GM19395 (cell line): ENCODE measurements around the gene CALML3.

Experiments
- ATAC-seq: cut with Tn5 transposase; IDR thresholded peaks from one replicate; pipeline ENCODE4 v1.9.1; 2021; ENCODE audit warnings: mild to moderate bottlenecking, moderate library complexity; ENCODE audit not compliant: unreplicated experiment

The CALML3 gene

DNA sequence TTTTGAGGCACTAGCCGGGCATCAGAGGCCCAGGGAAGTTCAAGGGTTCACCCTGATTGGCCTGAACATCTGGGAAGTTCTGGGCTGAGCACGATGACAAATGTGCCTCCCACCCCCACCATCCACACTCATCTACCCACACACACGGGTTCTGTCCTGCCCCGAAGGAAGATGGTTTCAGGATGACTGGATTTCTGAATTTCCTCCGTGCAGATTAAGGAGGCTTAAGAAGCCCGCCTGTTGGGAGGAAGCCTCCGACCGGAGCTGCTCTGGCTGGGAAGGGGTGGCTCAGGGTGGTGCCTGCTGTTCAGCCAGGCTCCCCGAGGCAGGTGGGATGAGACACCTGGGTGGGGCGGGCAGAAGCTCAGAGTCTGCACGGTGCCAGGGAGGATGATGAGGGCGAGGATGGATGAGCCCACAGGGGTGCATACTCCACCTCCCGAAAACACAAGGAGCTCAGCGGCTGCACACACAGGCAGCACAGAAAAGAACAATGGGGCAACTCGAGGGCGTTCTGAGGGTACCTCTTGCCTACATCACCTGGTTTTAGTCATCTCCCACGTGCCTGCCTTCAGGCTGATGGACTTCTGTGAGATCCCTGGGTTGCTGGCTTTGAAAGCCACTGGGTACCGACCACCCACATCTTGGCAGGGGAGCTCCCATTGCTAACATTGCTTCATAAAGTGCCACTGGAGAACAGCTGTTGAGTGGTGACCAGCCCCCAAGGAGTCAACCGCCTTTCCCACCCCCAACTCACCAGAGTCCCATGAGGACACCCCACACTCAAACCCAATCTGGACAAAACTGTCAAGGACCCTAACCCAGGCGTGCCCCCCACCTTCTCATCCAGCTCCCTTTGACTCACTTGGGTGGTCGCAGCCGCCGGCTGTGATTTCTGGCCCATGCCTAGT, 41.2 kb downstream of the CALML3 start:
- no peak for ATAC-seq

DNA sequence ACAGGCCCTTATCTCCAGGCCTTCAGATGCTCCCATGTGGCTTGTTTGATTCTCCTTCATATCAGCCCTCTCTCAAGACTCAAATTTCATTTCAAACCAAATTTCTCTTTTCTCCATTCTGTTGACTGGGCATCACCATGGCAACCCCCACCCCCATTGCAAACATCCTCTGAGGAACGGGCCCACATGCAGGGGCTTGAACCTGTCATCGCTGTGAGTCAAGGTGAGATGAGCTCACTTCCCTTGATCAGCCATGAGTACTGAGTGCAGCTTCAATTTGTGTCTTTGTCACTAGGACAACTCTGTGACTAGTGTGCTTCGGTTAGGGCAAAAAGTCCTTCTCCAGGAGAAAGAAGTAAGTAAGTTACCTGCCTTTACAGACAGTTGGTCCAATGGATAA, 41.9 kb downstream of the CALML3 start:
- ATAC-seq: no peak

DNA sequence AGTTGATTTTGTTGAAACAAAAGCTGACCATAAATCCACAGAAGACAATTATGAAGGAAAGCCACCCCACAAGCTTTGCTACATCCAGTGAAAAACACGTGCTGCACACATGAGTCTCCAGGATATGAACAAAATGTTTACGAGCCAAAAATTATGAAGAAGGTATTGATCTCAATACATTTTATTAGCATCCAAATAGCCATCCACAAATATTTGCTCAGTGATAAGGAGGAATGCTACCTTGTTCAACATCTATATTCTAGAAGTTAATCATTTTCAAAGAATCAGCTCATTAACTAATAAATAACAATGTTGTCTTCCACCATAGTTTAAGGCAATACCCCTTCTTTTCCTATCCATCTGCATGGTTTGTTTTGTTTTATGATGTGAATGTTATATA, 42.7 kb downstream of the CALML3 start:
- no peak for ATAC-seq

DNA sequence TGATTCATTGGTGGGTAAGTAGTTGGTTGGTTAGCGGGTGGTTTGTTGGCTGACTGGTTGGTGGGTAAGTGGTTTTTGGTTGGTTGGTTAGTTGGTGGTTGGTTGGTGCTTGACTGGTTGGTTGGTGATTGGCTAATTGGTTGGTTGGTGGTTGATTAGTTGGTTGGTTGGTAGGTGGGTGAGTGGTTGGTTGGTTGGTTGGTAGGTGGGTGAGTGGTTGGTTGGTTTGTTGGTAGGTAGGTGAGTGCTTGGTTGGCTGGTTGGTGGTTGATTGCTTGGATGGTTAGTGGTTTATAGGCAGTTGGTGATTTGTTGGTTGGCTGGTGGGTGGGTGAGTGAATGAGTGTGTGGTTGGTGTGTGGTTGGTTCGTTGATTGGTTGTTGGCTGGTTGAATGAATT, 44.2 kb downstream of the CALML3 start:
- no peak for ATAC-seq

DNA sequence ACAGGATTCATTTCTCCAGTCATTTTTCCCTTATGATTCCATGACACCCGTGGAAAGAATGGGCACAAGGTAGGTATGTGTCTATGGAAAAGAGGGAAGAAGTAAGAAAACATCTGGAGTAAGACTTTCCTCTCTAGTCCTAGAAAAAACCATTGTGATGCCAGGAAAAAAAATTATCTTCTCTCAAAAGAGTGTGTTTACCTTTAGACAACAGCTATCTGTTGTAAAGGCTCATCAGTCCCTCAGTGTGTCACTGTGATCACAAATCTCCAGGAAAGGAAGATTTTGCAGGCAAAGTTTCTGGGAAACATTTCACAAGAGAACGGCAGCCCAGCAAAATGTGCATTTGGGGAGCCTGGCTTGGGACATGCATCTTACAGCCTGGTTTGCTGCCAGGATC, 44.8 kb downstream of the CALML3 start:
- no peak for ATAC-seq

DNA sequence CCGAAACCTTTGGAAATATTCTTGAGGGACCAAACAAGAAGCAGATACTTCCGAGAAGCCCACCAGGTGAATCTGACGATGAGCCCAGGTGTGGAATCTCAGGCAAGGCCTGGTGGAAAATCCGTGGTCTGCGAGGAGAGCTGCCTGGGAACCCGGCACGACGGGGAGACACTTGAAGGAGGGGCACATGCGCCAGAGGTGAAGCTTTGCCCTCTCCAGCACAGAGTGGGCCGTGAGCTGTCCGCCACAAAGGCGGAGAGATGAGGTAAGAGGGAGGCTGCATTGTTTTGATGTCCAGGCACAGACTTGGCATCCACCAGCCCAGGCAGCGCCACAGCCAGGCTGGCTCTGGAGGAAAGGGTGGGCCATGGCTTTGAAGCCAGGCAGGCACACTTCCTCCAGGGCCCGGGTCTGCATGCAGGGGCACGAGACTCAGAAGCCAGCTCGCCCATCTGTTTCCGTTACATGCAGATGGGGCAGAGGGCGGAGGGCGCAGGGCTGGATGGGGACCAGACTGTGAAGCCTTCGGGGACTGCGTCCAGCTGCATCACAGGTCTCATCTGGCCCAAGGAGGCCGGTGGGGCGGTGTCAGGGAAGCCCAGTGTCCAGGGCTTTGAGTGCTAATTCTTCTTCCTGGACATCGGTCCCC, 45.4 kb downstream of the CALML3 start:
- no peak for ATAC-seq

DNA sequence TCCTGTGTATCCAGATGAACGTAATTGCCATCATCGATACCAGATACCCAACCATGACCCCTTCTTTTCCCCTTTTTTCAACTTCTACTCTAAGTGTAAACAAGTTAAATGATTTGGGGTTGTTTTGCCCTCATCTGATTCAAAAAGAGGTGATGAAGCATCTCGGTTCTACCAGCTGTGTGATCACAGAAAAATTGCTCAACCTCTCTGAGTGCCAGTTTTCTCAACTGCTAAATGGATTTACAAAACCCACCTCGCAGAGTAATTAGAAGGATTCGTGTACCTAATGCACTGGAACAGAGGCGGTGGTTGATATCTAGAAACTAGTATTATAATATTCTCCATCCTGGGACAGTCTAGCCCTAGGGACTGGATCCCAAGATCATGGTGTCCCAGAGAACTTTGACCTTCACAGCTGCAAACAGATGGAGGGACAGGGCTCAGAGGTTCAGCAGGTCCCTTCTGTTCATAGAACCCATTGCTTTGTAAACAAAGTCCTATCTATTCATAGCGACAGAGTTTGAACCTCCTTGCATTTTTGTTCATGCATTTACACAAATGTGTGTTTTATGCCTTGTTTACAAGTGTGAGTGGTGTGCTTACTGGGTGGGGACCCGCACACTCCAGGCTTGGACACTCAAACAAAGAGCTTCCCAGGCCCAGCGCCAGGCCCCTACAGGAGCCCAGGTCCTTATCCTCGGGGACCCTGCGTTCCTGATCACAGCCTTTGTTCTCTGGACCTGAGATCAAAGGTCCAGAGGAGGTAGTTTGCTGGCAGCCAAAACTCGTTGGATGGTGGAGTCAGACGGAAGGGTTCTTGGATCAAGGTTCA, 46.4 kb downstream of the CALML3 start:
- no peak for ATAC-seq

DNA sequence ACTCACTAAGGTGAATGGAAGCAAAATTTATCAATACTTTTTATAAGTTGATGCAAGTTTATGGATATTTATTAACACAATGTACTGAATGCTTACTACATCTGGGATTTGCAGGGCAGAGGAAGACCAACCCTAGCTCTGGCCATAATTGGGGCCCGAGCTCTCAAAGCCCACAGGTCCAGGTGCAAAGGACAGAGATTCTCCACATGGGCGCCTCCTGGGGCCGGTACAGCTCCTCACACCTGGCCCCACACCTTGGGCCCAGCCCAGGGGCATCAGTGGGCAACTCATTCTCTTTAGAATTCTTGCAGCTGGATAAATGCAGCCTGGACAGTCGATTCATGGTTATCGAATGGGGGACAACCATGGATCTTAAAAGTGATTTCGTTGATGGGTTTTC, 47.1 kb downstream of the CALML3 start:
- no peak for ATAC-seq

DNA sequence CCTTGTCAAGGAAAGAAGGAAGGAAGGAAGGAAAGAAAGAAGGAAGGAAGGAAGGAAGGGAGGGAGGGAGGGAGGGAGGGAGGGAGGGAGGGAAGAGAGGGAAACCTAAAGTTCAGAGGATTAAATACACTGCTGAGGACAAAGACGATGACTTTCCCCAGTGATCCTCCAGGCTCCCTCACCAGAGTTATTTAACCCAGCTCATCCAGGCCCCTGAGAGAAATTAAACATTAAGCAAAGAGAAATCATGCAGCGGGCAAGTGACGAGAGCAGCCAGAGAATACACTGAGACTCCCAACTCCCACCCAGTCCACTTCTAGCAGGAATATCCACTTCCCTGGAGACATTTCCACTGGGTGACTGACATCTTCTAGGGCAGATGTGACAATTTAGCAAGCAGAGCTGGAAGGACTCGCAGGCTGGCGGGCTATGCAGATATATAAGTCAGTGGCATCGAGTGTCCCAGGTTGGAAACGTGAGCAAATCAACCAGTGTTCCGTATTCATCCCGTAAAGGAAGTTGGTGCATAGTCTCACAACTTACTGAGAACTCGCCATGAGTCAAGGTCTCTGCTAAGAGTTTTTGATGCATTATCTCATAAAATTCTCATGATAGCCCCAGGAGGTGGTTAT, 48.7 kb downstream of the CALML3 start:
- ATAC-seq: no peak

DNA sequence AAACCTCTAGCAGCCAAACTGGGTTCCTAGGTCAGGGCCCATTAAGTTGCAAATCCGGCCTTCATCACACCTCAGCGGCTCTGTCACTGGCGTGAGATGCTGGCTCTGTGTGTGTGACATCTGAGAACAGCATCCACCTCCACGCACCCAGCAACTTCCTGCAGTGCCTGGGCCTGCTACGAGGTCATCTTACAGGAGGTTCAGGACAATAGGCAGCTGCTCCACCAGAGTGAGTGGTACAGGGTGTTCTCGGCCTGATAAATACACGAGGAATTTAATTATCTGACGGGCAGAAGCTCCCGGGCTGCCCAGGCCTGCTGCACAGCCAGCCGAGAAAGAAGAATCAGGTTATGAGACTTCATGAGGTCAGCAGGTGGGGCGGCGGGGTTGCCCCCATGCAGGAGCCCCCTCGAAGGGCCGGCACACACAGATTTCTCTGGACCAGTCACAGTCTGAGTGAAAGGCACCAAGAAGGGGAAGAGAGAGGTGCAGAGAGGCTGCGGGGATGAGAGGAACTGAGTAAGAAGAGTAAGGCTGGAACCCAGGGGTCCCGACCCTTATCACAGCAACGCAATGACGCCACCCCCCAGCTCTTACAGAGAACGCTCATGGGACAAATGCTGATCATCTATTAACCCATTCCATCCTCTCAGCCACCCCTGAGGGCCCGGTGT, 49.3 kb downstream of the CALML3 start:
- ATAC-seq: no peak

DNA sequence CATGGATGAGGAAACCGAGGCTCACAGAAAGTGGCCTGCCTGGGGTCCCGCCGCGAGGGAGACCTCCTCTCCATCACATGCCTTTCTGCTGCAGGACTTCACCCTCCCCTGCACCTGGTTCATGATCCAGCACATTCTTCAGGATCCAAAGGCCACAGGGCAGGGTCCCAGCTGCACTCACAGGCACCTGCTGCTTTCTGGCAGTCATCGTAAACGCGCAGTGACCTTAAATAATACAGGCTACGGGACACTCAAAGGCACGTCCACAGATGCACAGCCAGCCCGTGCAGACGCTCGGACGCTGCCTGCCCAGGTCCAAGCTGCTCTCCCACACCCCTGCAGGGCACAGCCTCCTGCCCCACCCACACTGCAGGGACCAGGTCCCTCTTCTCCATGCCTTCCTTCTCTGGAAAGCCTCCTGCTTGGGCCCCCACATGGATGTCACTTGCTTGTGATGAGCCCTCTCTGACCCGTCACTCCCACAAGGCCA, 49.9 kb downstream of the CALML3 start:
- ATAC-seq: no peak

DNA sequence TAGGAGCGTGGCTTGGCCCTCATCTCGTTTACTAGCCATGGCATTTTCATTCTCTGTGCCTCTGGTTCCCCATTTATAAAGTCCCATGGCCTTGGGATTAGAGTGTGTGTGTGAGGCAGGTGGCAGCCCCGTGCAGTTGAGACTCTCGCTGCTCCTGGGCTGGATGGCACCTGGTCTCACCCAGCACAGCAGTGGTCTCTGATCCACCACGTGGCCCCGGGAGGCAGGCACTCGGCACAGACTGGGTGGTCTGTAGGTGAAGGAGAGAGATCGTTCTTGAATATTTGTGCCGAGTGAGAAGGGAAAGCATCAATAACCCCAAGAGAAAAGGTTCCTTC, 50.4 kb downstream of the CALML3 start:
- ATAC-seq: no peak

DNA sequence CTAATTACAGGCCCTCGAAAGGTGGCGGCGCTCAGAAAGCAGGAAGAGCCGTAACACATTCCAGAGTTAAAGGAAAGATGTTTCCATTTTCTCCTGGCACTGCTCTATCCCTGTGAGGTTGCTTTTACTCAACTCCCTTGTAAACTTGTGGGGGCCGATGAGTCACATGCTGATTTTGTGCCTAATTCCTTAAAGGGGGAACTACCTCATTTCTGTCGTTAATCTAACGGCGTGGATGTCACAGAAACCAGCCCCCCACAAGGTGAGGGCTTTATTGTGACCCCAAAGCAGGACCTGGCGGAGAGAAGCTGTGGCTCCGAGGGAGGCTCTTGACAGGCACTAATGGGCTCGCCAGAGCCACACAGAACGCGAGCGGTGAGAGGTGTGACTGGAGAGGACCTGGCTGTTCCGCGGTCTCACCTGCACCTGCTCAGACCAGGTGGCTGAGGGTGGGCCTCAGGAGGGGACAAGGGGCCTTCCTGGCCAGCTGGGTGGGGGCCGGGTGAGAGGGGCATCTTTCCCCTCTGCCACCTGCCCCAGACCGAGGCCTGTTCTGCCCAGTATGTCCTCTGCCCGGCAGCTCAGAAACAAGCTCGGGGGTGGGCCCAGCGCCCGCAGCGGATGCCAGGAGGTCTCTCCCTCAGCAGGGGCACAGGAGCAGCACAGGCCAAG, 50.9 kb downstream of the CALML3 start:
- ATAC-seq: no peak

DNA sequence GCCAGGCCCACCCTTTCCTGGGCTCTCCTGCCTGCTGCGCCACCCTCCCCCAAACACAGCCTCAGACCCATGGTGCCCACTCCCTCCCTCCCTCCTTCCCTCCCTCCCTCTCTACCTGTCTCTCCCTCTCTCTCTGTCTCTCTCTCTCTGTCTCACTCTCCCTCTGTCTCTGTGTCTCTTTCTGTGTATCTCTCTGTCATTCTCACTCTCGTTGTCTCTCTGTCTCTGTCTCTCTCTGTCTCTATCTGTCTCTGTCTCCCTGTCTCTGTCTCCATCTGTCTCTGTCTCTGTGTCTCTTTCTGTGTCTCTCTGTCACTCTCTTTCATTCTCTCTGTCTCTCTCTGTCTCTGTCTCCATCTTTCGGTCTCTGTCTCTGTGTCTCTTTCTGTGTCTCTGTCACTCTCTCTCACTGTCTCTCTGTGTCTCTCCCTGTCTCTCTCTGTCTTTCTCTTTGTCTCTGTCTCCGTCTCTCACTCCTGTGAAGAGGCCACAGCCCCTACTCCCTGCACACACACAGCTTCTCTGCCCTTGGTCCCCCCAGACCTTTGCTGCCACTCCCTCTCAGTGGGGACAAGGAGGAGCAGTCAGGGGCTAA, 51.5 kb downstream of the CALML3 start:
- ATAC-seq: no peak
